Mesenchymal stem cell (in vitro differentiated cells and primary cell): Measurements from ENCODE around the gene ACOT11.

ENCODE experiments used
- DNase-seq: peaks from one replicate; pipeline ENCODE4 v3.0.0-alpha.2; 2013
- H2AFZ ChIP-seq: one replicate; pipeline ENCODE4 v1.6.1; 2013; ENCODE audit warnings: low read depth, mild to moderate bottlenecking, control low read depth, inconsistent platforms, low read length, moderate library complexity
- H2AK5ac ChIP-seq: 2 replicates; pipeline ENCODE4 v1.6.1; 2013; ENCODE audit warnings: low read length, moderate library complexity, mild to moderate bottlenecking, inconsistent platforms; ENCODE audit not compliant: severe bottlenecking
- H2BK120ac ChIP-seq: one replicate; pipeline ENCODE4 v1.6.1; 2013; ENCODE audit warnings: low read depth, mild to moderate bottlenecking, inconsistent platforms, low read length, moderate library complexity
- H2BK12ac ChIP-seq, 2 experiments: one replicate each; pipeline ENCODE4 v1.6.1; 2013; ENCODE audit warnings: inconsistent platforms in 2 of 2, low read length in 2 of 2, mild to moderate bottlenecking in 2 of 2, moderate library complexity in 2 of 2, control low read depth in 1 of 2
- H2BK15ac ChIP-seq: one replicate; pipeline ENCODE4 v1.6.1; 2013; ENCODE audit warnings: mild to moderate bottlenecking, low read depth, inconsistent platforms; ENCODE audit not compliant: poor library complexity, severe bottlenecking
- H2BK5ac ChIP-seq: 2 replicates; pipeline ENCODE4 v1.6.1; 2013; ENCODE audit warnings: low read depth, mild to moderate bottlenecking, low read length, control low read depth, inconsistent platforms; ENCODE audit not compliant: poor library complexity, severe bottlenecking
- H3K14ac ChIP-seq, 2 experiments: one replicate each; pipeline ENCODE4 v1.6.1; 2013; ENCODE audit warnings: inconsistent platforms in 2 of 2, low read length in 2 of 2, control low read depth in 1 of 2, mild to moderate bottlenecking in 1 of 2, moderate library complexity in 1 of 2
- H3K18ac ChIP-seq, 2 experiments: one replicate each; pipeline ENCODE4 v1.6.1; 2013; ENCODE audit warnings: inconsistent platforms in 2 of 2, low read length in 2 of 2, control low read depth in 1 of 2, low read depth in 1 of 2, mild to moderate bottlenecking in 1 of 2
- H3K23ac ChIP-seq, 2 experiments: one replicate each; pipeline ENCODE4 v1.6.1; 2013; ENCODE audit warnings: inconsistent platforms in 2 of 2, low read length in 2 of 2, mild to moderate bottlenecking in 2 of 2, moderate library complexity in 2 of 2, control low read depth in 1 of 2
- H3K27ac ChIP-seq: 2 replicates; pipeline ENCODE4 v1.5.1; 2013; ENCODE audit warnings: mild to moderate bottlenecking, moderate library complexity, low read length, control low read depth, inconsistent platforms; ENCODE audit not compliant: poor library complexity, severe bottlenecking
- H3K27me3 ChIP-seq, 2 experiments: 2 replicates each; pipeline versions ENCODE4 v1.6.1 to v1.7.0; 2013; ENCODE audit warnings: low read length in 2 of 2, mild to moderate bottlenecking in 2 of 2, moderate library complexity in 2 of 2, control low read depth in 1 of 2, inconsistent platforms in 1 of 2; ENCODE audit not compliant: control insufficient read depth in 1 of 2, insufficient read depth in 1 of 2
- H3K36me3 ChIP-seq, 2 experiments: 2 replicates each; pipeline versions ENCODE4 v1.6.1 to v1.7.0; 2013; ENCODE audit warnings: low read length in 2 of 2, control low read depth in 1 of 2, inconsistent platforms in 1 of 2, low read depth in 1 of 2, mild to moderate bottlenecking in 1 of 2; ENCODE audit not compliant: insufficient read depth in 2 of 2, control insufficient read depth in 1 of 2
- H3K4ac ChIP-seq, 2 experiments: one replicate each; pipeline ENCODE4 v1.6.1; 2013; ENCODE audit warnings: inconsistent platforms in 2 of 2, low read length in 2 of 2, mild to moderate bottlenecking in 2 of 2, moderate library complexity in 2 of 2, control low read depth in 1 of 2, low read depth in 1 of 2
- H3K4me1 ChIP-seq: 2 replicates; pipeline ENCODE4 v1.6.1; 2013; ENCODE audit warnings: low read depth, low read length, control low read depth; ENCODE audit not compliant: control insufficient read depth, insufficient read depth
- H3K4me2 ChIP-seq: 2 replicates; pipeline ENCODE4 v1.6.1; 2013; ENCODE audit warnings: low read length, mild to moderate bottlenecking, inconsistent platforms; ENCODE audit not compliant: poor library complexity, severe bottlenecking
- H3K4me3 ChIP-seq, 2 experiments: 2 replicates each; pipeline versions ENCODE4 v1.5.1 to v1.7.0; 2013; ENCODE audit warnings: low read length in 2 of 2, mild to moderate bottlenecking in 2 of 2, control low read depth in 1 of 2, low read depth in 1 of 2; ENCODE audit not compliant: insufficient read depth in 1 of 2
- H3K79me1 ChIP-seq: replicated peaks from 2 replicates; pipeline ENCODE4 v1.6.1; 2013; ENCODE audit warnings: mild to moderate bottlenecking, control low read depth, low read length, inconsistent platforms; ENCODE audit not compliant: poor library complexity, severe bottlenecking
- H3K9ac ChIP-seq: 2 replicates; pipeline ENCODE4 v1.7.0; 2013; ENCODE audit warnings: mild to moderate bottlenecking, low read length, moderate library complexity
- H3K9me3 ChIP-seq: 2 replicates; pipeline ENCODE4 v1.7.0; 2013; ENCODE audit warnings: mild to moderate bottlenecking, low read length; ENCODE audit not compliant: control insufficient read depth
- H4K8ac ChIP-seq: one replicate; pipeline ENCODE4 v1.6.1; 2013; ENCODE audit warnings: inconsistent platforms, mild to moderate bottlenecking, low read length, moderate library complexity
- H4K91ac ChIP-seq: one replicate; pipeline ENCODE4 v1.6.1; 2013; ENCODE audit warnings: mild to moderate bottlenecking, low read length, inconsistent platforms
- WGBS: methylation state at CpG from one replicate; pipeline ENCODE4 v1.1.7; 2013; ENCODE audit warnings: mixed read lengths; 5-methylcytosine and 5-hydroxymethylcytosine counted together

ACOT11 gene

DNA sequence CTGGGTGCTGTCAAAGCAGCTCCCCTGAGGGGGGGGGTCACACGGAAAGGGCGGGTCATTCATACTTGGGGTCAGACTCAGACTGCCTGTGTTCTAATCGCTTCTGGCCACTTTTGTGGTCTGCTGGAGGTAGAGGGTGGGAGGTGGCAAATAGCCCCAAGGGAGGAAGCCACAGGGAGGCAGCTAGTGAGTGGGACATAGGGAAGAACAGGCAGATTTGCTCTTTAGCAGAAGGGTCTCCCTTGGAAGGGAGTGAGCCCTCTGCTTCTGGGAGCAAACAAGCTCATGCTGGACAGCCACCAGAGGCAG is 24.5 kb downstream of the ACOT11 start:
- H2BK120ac ChIP-seq, result no peak overlapping the region
- H2AK5ac ChIP-seq, result no peak overlapping the region
- H3K9me3 ChIP-seq, result no peaks in the 10 kb centered on the region
- no peak overlapping the region for H3K4me2 ChIP-seq
- H3K9ac ChIP-seq, result no peak overlapping the region
- no peak overlapping the region for H4K91ac ChIP-seq
- no peak for DNase-seq
- peaks cover 20% of the 10 kb centered on the region for H3K4me1 ChIP-seq
- H3K79me1 ChIP-seq, result no peaks in the 10 kb centered on the region
- peaks cover 0 to 3% of the 10 kb centered on the region in 2 experiments for H3K27me3 ChIP-seq
- peak overlapping the region; percentile 40 to 46 for H3K18ac ChIP-seq
- no peak overlapping the region for H2BK5ac ChIP-seq
- H3K4me3 ChIP-seq, result no peak overlapping the region
- H3K23ac ChIP-seq, result no peak overlapping the region
- no peak overlapping the region for H3K4ac ChIP-seq
- H2BK12ac ChIP-seq, result peak overlapping the region in 1 of 2 experiments; percentile 81
- 82% methylated on average over 3 of the region's 3 CpGs for WGBS
- H4K8ac ChIP-seq, result no peak overlapping the region
- no peak overlapping the region for H2BK15ac ChIP-seq
- H2AFZ ChIP-seq, result no peak overlapping the region
- H3K27ac ChIP-seq, result no peak overlapping the region
- H3K14ac ChIP-seq, result no peak overlapping the region
- H3K36me3 ChIP-seq, result no peaks in the 10 kb centered on the region

DNA sequence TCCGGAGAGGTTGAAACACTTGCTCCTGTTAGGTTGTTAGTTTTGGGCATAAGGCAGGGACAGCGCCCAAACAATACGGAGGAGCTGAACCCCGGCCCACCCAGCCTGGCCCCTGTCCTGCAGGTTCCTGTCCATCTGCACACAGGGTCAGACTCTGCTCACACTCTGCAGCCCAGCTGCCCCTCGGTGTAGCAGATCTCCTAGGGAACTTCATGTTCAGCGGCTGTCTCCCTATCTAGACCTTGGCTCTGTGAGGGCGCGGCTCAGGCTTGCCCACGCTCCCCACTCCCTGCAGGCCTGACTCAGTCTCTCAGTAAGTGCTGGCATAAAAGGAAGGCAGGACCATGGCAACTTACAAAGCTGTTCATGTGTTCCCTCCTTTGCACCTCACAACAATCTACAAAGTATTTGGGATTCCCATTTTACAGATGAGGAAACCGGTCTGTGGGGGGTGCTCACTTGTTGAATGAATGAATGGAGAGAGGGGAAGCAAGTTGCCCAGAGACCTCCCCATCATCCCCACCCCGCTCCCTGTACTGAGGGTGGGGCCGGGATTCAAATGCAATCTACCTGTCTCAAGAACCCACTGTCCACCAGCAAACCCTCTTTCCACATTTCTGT is 26.2 kb downstream of the ACOT11 start:
- Histone ChIP-seq H3K4me2 (no peak overlapping the region), H2AK5ac (peak overlapping the region; percentile 12), H3K23ac (no peak overlapping the region), H4K8ac (no peak overlapping the region), H3K9me3 (no peaks in the 10 kb centered on the region), H3K27ac (no peak overlapping the region), H3K4me3 (no peak overlapping the region), H3K14ac (no peak overlapping the region), H3K9ac (no peak overlapping the region), H2BK15ac (no peak overlapping the region), H3K4ac (no peak overlapping the region), H4K91ac (peak overlapping the region; percentile 14), H3K79me1 (no peaks in the 10 kb centered on the region), H2BK5ac (no peak overlapping the region), H2BK120ac (no peak overlapping the region), H2AFZ (no peak overlapping the region), H3K36me3 (no peaks in the 10 kb centered on the region), H3K27me3 (peaks cover 0 to 3% of the 10 kb centered on the region in 2 experiments), H3K4me1 (peaks cover 18% of the 10 kb centered on the region), H3K18ac (no peak overlapping the region), H2BK12ac (peak overlapping the region in 1 of 2 experiments; percentile 5)
- 92% methylated on average over 12 of the region's 12 CpGs for WGBS
- no peak for DNase-seq

DNA sequence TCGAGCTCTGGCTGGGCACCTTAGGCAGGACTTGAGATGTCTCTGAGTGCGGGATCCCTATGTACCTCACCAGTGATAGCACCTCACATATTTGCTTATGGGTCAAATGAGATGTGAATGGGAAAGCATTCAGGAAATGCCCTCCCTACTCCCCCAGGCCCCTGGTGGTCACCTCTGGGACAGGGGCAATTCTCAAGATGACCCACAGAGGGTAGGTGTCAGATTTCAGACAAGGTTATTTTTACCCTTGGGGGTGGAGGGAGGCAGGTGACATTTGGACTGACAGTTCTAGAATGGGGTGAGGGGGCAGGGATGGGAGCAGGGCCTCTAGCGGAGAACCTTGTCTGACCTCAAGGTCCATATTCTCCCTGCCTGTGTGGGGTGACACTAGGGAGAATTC is 27.1 kb downstream of the ACOT11 start:
- no peak overlapping the region for H2BK15ac ChIP-seq
- no peak overlapping the region for H3K27ac ChIP-seq
- H4K91ac ChIP-seq, result no peak overlapping the region
- 89% methylated on average over 2 of the region's 3 CpGs for WGBS
- H3K23ac ChIP-seq, result peak overlapping the region in 1 of 2 experiments; percentile 46
- peaks cover 0 to 3% of the 10 kb centered on the region in 2 experiments for H3K27me3 ChIP-seq
- no peak overlapping the region for H3K14ac ChIP-seq
- H3K9me3 ChIP-seq, result no peaks in the 10 kb centered on the region
- H2AFZ ChIP-seq, result no peak overlapping the region
- H3K9ac ChIP-seq, result no peak overlapping the region
- H3K4me3 ChIP-seq, result no peak overlapping the region
- DNase-seq, result no peak
- H3K4ac ChIP-seq, result no peak overlapping the region
- no peak overlapping the region for H2BK12ac ChIP-seq
- H3K4me1 ChIP-seq, result peaks cover 16% of the 10 kb centered on the region
- H3K18ac ChIP-seq, result no peak overlapping the region
- H3K79me1 ChIP-seq, result no peaks in the 10 kb centered on the region
- H2BK120ac ChIP-seq, result no peak overlapping the region
- H3K4me2 ChIP-seq, result no peak overlapping the region
- H2BK5ac ChIP-seq, result no peak overlapping the region
- H3K36me3 ChIP-seq, result no peaks in the 10 kb centered on the region
- no peak overlapping the region for H4K8ac ChIP-seq
- no peak overlapping the region for H2AK5ac ChIP-seq

GRCh38 chr1:54575605-54576290 is 27.7 kb downstream of the ACOT11 start:
- no peak overlapping the region for H3K4me2 ChIP-seq
- WGBS, result 92% methylated on average over 8 of the region's 8 CpGs
- H3K4ac ChIP-seq, result no peak overlapping the region
- no peak overlapping the region for H3K27ac ChIP-seq
- H3K18ac ChIP-seq, result no peak overlapping the region
- H3K36me3 ChIP-seq, result no peaks in the 10 kb centered on the region
- no peaks in the 10 kb centered on the region for H3K79me1 ChIP-seq
- H2BK120ac ChIP-seq, result no peak overlapping the region
- H3K9ac ChIP-seq, result no peak overlapping the region
- H3K27me3 ChIP-seq, result peaks cover 0 to 3% of the 10 kb centered on the region in 2 experiments
- no peaks in the 10 kb centered on the region for H3K9me3 ChIP-seq
- no peak overlapping the region for H4K91ac ChIP-seq
- no peak overlapping the region for H2AK5ac ChIP-seq
- H2BK5ac ChIP-seq, result no peak overlapping the region
- no peak overlapping the region for H4K8ac ChIP-seq
- H3K4me3 ChIP-seq, result no peak overlapping the region
- peak overlapping the region in 1 of 2 experiments; percentile 37 for H2BK12ac ChIP-seq
- H2AFZ ChIP-seq, result no peak overlapping the region
- no peak overlapping the region for H2BK15ac ChIP-seq
- no peak for DNase-seq
- peaks cover 16% of the 10 kb centered on the region for H3K4me1 ChIP-seq
- H3K23ac ChIP-seq, result peak overlapping the region in 1 of 2 experiments; percentile 61
- H3K14ac ChIP-seq, result peak overlapping the region in 1 of 2 experiments; percentile 53
